ENCODE measurements around the gene MID1IP1. TPM values are rescaled to one million over a fixed set of nuclear protein-coding genes. Genes with fewer than 3 reads are reported as not detected.
A peak's percentile ranks its signal among the peaks of the same experiment; 100 is the strongest.

MID1IP1 gene
- total RNA-seq, 1 donor from 2014 or later, result 40.4 TPM

GRCh38 chrX:38770152-38770551 is 31.1 kb upstream of the MID1IP1 start:
- no peak overlapping the region for H3K4me3 ChIP-seq (ENCODE audit: insufficient read depth, low read depth, low read length)
- H3K4me1 Mint-ChIP-seq (ENCODE audit: low read depth, unreplicated experiment), result no peaks in the 10 kb centered on the region
- H3K4me1 ChIP-seq (ENCODE audit: insufficient read depth, low read length), result no peaks in the 10 kb centered on the region
- no peaks in the 10 kb centered on the region for H3K36me3 Mint-ChIP-seq (ENCODE audit: low read depth, unreplicated experiment)
- H4K20me1 ChIP-seq (ENCODE audit: insufficient read depth, low read length), result no peaks in the 10 kb centered on the region
- H3K9me3 ChIP-seq (ENCODE audit: insufficient read depth, low read depth, low read length), result no peaks in the 10 kb centered on the region
- no peak overlapping the region for H3K4me3 Mint-ChIP-seq (ENCODE audit: unreplicated experiment)
- H3K9ac ChIP-seq (ENCODE audit: low read length), result no peak overlapping the region
- FAIRE-seq (no peak), DNase-seq (ENCODE audit: low read depth) (no peak)
- no peaks in the 10 kb centered on the region for H3K36me3 ChIP-seq (ENCODE audit: insufficient read depth, low read length)
- H3K27ac Mint-ChIP-seq (ENCODE audit: unreplicated experiment), result no peak overlapping the region
- no peaks in the 10 kb centered on the region for H3K27me3 ChIP-seq (ENCODE audit: insufficient read depth, low read length)
- no peaks in the 10 kb centered on the region for H3K9me3 Mint-ChIP-seq (ENCODE audit: unreplicated experiment)
- H3K27ac ChIP-seq (ENCODE audit: low read depth, low read length), result no peak overlapping the region
- H3K4me2 ChIP-seq (ENCODE audit: low read length), result no peak overlapping the region
- H3K79me2 ChIP-seq (ENCODE audit: insufficient read depth, low read length), result no peaks in the 10 kb centered on the region
- no peak overlapping the region for H2AFZ ChIP-seq (ENCODE audit: low read depth, low read length)
- peaks cover 2% of the 10 kb centered on the region for H3K27me3 Mint-ChIP-seq (ENCODE audit: low read depth, unreplicated experiment)
- TF ChIP-seq, protein P1, sequence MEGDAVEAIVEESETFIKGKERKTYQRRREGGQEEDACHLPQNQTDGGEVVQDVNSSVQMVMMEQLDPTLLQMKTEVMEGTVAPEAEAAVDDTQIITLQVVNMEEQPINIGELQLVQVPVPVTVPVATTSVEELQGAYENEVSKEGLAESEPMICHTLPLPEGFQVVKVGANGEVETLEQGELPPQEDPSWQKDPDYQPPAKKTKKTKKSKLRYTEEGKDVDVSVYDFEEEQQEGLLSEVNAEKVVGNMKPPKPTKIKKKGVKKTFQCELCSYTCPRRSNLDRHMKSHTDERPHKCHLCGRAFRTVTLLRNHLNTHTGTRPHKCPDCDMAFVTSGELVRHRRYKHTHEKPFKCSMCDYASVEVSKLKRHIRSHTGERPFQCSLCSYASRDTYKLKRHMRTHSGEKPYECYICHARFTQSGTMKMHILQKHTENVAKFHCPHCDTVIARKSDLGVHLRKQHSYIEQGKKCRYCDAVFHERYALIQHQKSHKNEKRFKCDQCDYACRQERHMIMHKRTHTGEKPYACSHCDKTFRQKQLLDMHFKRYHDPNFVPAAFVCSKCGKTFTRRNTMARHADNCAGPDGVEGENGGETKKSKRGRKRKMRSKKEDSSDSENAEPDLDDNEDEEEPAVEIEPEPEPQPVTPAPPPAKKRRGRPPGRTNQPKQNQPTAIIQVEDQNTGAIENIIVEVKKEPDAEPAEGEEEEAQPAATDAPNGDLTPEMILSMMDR (IDR thresholded peaks at IDR 0.05; ENCODE audit: insufficient read depth, low read depth, low read length), result no peak
- no peak for TF ChIP-seq EZH2 (IDR thresholded peaks at IDR 0.05; ENCODE audit: insufficient read depth, low read length)

DNA sequence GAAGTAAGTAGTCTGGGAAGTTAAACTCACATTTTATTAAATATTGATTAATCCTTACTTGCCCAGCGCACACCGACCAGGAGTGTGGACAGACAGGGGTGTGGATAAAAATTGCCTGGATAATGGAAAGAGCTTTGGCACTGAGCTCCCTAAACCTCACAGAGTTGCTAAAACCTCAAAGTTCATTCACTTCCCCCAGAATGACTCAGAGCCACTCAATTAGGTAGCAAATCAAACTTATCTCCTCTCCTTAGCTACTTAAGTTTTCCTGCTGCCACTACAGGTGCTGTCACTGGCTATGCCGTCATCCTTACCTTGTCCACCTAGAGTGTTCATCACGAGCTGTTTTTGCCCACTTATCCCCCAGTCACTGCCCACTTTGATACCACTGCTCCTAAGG is 27.0 kb upstream of the MID1IP1 start:
- Mint-ChIP-seq H3K36me3 (ENCODE audit: low read depth, unreplicated experiment) (no peaks in the 10 kb centered on the region), H3K4me3 (ENCODE audit: unreplicated experiment) (no peak overlapping the region), H3K4me1 (ENCODE audit: low read depth, unreplicated experiment) (no peaks in the 10 kb centered on the region), H3K9me3 (ENCODE audit: unreplicated experiment) (no peaks in the 10 kb centered on the region), H3K27me3 (ENCODE audit: low read depth, unreplicated experiment) (no peaks in the 10 kb centered on the region), H3K27ac (ENCODE audit: unreplicated experiment) (no peak overlapping the region)
- H3K4me3 ChIP-seq (ENCODE audit: insufficient read depth, low read depth, low read length), result no peak overlapping the region
- no peaks in the 10 kb centered on the region for H3K27me3 ChIP-seq (ENCODE audit: insufficient read depth, low read length)
- no peaks in the 10 kb centered on the region for H4K20me1 ChIP-seq (ENCODE audit: insufficient read depth, low read length)
- no peaks in the 10 kb centered on the region for H3K36me3 ChIP-seq (ENCODE audit: insufficient read depth, low read length)
- no peak overlapping the region for H3K9ac ChIP-seq (ENCODE audit: low read length)
- H3K4me1 ChIP-seq (ENCODE audit: insufficient read depth, low read length), result no peaks in the 10 kb centered on the region
- no peak for TF ChIP-seq EZH2 (IDR thresholded peaks at IDR 0.05; ENCODE audit: insufficient read depth, low read length)
- TF ChIP-seq, protein P1 (IDR thresholded peaks at IDR 0.05; ENCODE audit: insufficient read depth, low read depth, low read length), result no peak
- H3K27ac ChIP-seq (ENCODE audit: low read depth, low read length), result no peak overlapping the region
- FAIRE-seq (peak; percentile 78), DNase-seq (ENCODE audit: low read depth) (peak; percentile 22)
- H3K9me3 ChIP-seq (ENCODE audit: insufficient read depth, low read depth, low read length), result no peaks in the 10 kb centered on the region
- H3K4me2 ChIP-seq (ENCODE audit: low read length), result no peak overlapping the region
- no peak overlapping the region for H2AFZ ChIP-seq (ENCODE audit: low read depth, low read length)
- H3K79me2 ChIP-seq (ENCODE audit: insufficient read depth, low read length), result no peaks in the 10 kb centered on the region

GRCh38 chrX:38796946-38797345 is 4.3 kb upstream of the MID1IP1 start:
- peaks cover 14% of the 10 kb centered on the region for H3K4me1 ChIP-seq (ENCODE audit: insufficient read depth, low read length)
- peak; percentile 99 for FAIRE-seq
- no peaks in the 10 kb centered on the region for H4K20me1 ChIP-seq (ENCODE audit: insufficient read depth, low read length)
- no peak overlapping the region for H3K27ac ChIP-seq (ENCODE audit: low read depth, low read length)
- no peak overlapping the region for H3K27ac Mint-ChIP-seq (ENCODE audit: unreplicated experiment)
- H3K79me2 ChIP-seq (ENCODE audit: insufficient read depth, low read length), result peaks cover under 1% of the 10 kb centered on the region
- H3K9ac ChIP-seq (ENCODE audit: low read length), result no peak overlapping the region
- no peak overlapping the region for H2AFZ ChIP-seq (ENCODE audit: low read depth, low read length)
- H3K9me3 Mint-ChIP-seq (ENCODE audit: unreplicated experiment), result no peaks in the 10 kb centered on the region
- H3K36me3 Mint-ChIP-seq (ENCODE audit: low read depth, unreplicated experiment), result no peaks in the 10 kb centered on the region
- H3K4me1 Mint-ChIP-seq (ENCODE audit: low read depth, unreplicated experiment), result peaks cover 14% of the 10 kb centered on the region
- no peaks in the 10 kb centered on the region for H3K27me3 Mint-ChIP-seq (ENCODE audit: low read depth, unreplicated experiment)
- H3K4me3 Mint-ChIP-seq (ENCODE audit: unreplicated experiment), result no peak overlapping the region
- no peaks in the 10 kb centered on the region for H3K9me3 ChIP-seq (ENCODE audit: insufficient read depth, low read depth, low read length)
- H3K27me3 ChIP-seq (ENCODE audit: insufficient read depth, low read length), result no peaks in the 10 kb centered on the region
- no peak overlapping the region for H3K4me3 ChIP-seq (ENCODE audit: insufficient read depth, low read depth, low read length)
- no peaks in the 10 kb centered on the region for H3K36me3 ChIP-seq (ENCODE audit: insufficient read depth, low read length)
- peak overlapping the region; percentile 39 for H3K4me2 ChIP-seq (ENCODE audit: low read length)
- TF ChIP-seq EZH2 (IDR thresholded peaks at IDR 0.05; ENCODE audit: insufficient read depth, low read length), result no peak
- TF ChIP-seq, protein P1 (IDR thresholded peaks at IDR 0.05; ENCODE audit: insufficient read depth, low read depth, low read length), result no peak
- peak; percentile 63 for DNase-seq (ENCODE audit: low read depth)

Data from astrocyte (in vitro differentiated cells and primary cell).